ENCODE data around the gene GHRHR. TPM values are rescaled to one million over a fixed set of nuclear protein-coding genes. Genes with fewer than 3 reads are reported as not detected.

The GHRHR gene
- total RNA-seq, 2 donors from 2014 or later, result 1.2 TPM; not detected in 1

DNA sequence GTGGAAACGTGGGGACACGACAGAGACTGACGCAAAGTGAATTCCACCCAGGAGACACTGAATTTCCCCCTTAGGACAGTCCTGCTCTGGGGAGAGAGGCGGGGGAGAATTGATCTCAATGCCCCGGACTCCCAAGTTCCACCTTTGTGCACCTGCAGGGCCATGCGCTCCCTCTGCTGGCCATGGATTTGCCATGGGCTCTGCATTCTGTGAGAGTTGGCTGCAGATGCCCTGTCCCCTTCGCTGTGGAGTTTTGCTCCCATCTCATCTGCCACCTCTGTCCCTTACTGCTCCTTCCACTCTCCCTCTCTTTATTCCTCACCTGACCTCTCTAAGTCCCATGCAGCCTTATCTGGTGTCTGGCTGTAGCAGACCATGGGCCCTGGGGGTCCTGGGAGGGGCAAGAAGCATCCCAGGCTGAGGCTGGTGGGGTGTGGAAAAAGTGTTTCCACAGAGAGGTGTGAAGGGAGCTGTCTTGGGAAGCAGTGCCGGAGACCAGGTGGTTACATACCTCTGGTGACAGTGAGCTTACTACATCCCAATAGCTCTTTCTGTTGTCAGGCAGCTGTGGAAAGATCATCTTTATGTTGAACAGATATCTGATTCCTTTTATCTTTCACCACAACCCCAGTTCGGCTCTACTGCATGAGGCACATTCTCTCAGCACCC, 14.3 kb downstream of the GHRHR start:
- intact Hi-C loops (cut with DNase I), result loop anchor here in 1 of 2 donors (10.0 kb wide), 1 partner anchor 173 kb away; no protein-coding TSS in a partner anchor
- DNase-seq (ENCODE audit: low spot score), result no peak

DNA sequence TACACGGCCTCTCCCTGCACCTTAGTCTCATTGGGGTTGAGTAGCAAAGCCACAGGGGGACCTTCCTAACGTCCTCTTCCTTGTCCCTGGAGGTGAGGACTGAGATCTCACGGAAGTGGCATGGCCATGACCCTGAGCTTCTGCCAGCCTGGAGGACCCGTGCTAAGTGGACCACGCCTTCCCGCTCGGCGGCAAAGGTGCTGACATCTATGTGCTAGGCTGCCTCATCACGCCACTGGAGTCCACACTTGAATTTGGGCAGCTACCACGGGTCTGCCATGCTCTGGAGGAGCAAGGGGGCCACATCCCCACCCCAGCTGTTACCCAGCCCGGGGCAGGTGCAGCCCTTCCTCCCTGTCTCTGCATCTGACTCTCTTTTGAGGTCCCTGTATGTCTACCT, 15.3 kb downstream of the GHRHR start:
- intact Hi-C loops (cut with DNase I), result loop anchor here in 1 of 2 donors (10.0 kb wide), 1 partner anchor 174 kb away; no protein-coding TSS in a partner anchor
- DNase-seq (ENCODE audit: low spot score), result no peak

GRCh38 chr7:30980194-30980593, 16.4 kb downstream of the GHRHR start:
- intact Hi-C loops (cut with DNase I), result loop anchor here in 1 of 2 donors (5.0 kb wide), 1 partner anchor 142 kb away; no protein-coding TSS in a partner anchor

DNA sequence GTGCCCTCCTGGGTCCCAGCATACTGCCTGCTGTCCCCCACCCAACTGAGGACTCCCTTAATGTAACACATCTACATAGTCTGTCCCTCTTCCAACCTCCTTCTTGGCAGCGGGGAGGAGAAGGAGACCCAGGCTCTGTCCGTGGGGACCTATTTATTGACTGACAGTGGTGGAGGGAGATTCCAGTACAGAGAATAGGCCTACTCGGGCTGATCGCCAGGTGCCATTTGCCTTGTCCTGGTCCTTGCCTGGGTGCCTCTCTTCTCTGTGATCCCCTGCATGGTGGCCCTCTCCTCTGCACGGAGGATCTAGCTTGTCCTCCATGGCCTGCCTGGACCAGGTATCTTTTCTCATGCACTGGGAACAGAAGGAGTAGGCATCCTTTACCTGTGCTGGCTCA, 17.0 kb downstream of the GHRHR start:
- no peak for DNase-seq (ENCODE audit: low spot score)
- intact Hi-C loops (cut with DNase I), result loop anchor here in 1 of 2 donors (5.0 kb wide), 1 partner anchor 142 kb away; no protein-coding TSS in a partner anchor

More at GRCh38 chr7:30980194-30980593, 16.4 kb downstream of the GHRHR start:
- no peak for DNase-seq (ENCODE audit: low spot score)

GRCh38 chr7:30983042-30983913, 19.5 kb downstream of the GHRHR start:
- peak; percentile 95 for DNase-seq (ENCODE audit: low spot score)
- intact Hi-C loops (cut with DNase I), result loop anchor here in 1 of 2 donors (5.0 kb wide), 1 partner anchor 139 kb away; no protein-coding TSS in a partner anchor

- intact Hi-C loops (cut with DNase I), result loop anchor here in 1 of 2 donors (5.0 kb wide), 1 partner anchor 138 kb away; no protein-coding TSS in a partner anchor
- DNase-seq (ENCODE audit: low spot score), result no peak
Measured at GRCh38 chr7:30983914-30984247, 20.1 kb downstream of the GHRHR start.

- no peak for DNase-seq (ENCODE audit: low spot score)
- intact Hi-C loops (cut with DNase I), result loop anchor here (5.0 kb wide), 1 partner anchor 138 kb away; no protein-coding TSS in a partner anchor
Measured at GRCh38 chr7:30984359-30985107, 20.8 kb downstream of the GHRHR start.

DNA sequence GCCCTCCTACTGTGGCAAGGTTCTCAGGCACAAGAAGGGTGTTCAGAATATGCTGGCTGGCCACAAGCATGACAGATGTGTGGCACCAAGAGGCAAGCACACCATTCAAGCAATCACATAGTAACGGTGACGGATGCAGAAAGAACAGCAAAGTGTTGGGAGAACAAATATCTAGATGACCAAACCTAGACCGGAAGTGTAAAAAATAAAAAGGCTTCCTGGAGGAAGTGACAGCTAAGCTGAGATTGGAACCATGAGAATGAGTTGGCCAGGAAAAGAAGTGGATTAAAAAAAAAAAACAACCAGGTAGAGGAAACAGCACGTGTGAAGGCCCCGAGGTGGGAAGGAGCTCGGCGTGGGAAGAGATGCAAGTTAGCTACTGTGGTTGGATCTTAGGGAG, 22.0 kb downstream of the GHRHR start:
- DNase-seq (ENCODE audit: low spot score), result no peak
- intact Hi-C loops (cut with DNase I), result loop anchor here in 1 of 2 donors (5.0 kb wide), 1 partner anchor 137 kb away; no protein-coding TSS in a partner anchor

DNA sequence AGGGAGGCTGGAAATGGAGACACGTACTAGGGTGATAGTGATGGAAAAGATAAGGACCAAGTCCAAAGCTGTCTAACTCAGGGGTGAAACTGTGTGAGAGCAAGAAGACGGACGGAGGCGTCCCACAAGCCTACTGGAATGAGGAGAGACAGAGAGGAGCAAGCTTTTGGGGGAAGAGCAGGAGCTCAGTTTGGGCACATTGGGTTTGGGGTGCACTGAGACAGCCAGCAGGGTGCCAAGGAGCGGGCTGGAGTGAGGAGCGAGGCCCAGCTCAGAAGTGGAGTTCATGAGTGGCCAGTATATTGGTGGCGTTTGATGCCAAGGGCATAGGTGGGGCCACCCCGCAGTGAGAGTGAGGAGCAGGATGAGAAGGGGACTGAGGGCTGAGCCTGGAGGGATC, 22.6 kb downstream of the GHRHR start:
- no peak for DNase-seq (ENCODE audit: low spot score)
- intact Hi-C loops (cut with DNase I), result loop anchor here in 1 of 2 donors (5.0 kb wide), 1 partner anchor 136 kb away; no protein-coding TSS in a partner anchor

DNA sequence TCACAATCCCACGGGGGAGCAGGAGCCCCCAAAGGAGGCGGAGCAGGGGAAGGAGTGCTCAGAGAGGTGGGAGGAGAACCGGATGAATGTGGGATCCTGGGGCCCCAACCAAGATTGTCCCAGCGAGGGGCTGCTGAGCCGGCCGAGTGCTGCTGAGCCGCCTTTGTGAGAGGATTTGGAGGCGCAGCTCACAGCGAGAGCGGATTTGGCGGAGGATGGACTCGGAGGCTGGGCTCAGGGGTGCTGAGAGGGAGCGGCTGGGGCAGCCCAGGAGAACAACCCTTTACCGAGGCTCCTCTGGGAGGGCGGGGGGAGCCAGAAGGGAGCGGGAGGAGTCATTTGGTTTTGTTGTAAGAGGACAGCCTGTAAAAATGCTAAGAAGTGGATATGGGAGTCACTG, 23.0 kb downstream of the GHRHR start:
- no peak for DNase-seq (ENCODE audit: low spot score)
- intact Hi-C loops (cut with DNase I), result loop anchor here in 1 of 2 donors (5.0 kb wide), 1 partner anchor 136 kb away; no protein-coding TSS in a partner anchor

GRCh38 chr7:30987178-30987577, 23.4 kb downstream of the GHRHR start:
- intact Hi-C loops (cut with DNase I), result loop anchor here in 1 of 2 donors (5.0 kb wide), 1 partner anchor 135 kb away; no protein-coding TSS in a partner anchor
- no peak for DNase-seq (ENCODE audit: low spot score)

- DNase-seq (ENCODE audit: low spot score), result no peak
- intact Hi-C loops (cut with DNase I), result loop anchor here in 1 of 2 donors (5.0 kb wide), 1 partner anchor 134 kb away; no protein-coding TSS in a partner anchor
Measured at GRCh38 chr7:30987936-30988335, 24.2 kb downstream of the GHRHR start.

- intact Hi-C loops (cut with DNase I), result loop anchor here in 1 of 2 donors (5.0 kb wide), 1 partner anchor 134 kb away; no protein-coding TSS in a partner anchor
- DNase-seq (ENCODE audit: low spot score), result no peak
Measured at GRCh38 chr7:30988351-30989005, 24.7 kb downstream of the GHRHR start.

DNA sequence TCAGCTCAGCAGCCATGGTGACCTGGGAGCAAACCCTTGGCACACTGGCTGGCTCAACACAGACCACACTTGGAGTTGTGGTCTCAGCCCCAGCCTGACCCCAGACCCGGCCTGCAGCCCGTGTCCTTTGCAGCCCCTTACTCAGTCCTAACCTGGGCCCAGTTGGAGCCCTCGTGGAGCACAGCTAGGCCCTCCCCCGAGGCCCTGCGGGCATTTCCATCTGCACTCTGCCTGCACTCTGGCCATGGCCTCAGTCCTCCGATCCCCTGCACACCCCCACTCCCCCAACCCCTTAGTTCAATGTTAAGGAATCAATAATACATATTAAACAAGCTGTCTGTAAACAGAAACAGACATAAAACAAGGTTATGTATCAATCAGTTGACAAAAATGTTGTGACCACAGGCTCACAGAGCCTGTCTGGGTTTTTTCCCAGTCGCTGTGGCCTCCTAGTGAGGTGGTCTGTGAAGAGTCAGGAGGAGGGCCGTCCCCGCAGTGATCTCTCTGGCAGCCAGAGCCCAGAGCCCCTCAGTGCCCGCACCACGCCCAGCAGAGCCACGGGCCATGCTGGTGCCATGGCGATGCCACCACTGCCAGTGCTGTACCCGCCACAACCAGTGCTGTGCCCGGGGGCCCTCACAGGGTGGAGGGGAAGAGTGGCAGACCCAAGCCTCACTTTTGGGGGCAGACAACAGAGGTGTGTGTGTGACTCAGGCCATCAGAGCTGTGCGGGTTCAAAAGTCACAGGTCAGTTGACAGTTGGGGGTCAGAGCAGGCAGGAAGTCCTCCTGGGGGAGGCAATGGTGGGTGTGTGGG, 25.5 kb downstream of the GHRHR start:
- DNase-seq (ENCODE audit: low spot score), result no peak

DNA sequence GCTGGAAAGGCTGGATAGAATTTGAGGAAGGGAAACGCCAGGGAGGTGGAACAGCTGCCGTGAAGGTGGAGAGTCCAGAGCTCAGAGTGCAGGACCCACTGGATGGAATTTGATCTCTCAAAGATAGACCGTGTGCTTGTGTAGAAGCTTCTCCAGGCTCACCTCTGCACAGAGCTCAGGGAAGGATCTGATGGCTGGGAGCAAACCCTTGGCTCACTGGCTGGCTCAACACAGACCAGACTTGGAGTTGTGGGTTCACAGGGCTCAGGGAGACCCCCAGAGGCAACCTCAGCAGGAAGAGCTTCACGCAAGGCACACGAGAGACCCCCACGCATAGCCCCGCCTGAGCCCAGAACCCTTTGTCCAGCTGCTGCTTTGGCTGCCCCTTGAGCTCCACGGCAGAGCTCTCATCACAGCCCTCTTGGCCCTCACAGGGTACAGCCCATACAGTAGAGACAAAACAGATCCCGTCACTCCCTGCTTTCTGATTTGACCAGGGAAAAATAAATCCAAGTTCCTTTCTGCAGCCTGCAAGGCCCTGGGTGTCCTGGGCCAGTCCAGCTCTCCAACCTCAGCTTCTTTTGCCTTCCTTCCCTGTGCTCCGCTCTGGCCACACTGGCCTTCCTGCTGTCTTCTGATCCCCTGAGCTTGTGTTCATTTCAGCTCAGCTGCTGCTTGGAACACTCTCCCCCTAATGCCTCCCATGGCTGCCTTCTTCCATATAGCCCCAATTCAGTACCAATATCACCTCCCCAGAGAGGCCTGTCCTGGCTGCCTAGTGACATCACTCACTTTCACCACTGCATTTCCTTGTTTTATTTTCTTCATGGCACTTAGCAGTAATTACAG, 26.3 kb downstream of the GHRHR start:
- intact Hi-C loops (cut with DNase I), result loop anchor here in 1 of 2 donors (5.0 kb wide), 1 partner anchor 132 kb away; no protein-coding TSS in a partner anchor
- DNase-seq (ENCODE audit: low spot score), result no peak

More for the DNA sequence above, 25.5 kb downstream of the GHRHR start:
- intact Hi-C loops (cut with DNase I), result loop anchor here in 1 of 2 donors (5.0 kb wide), 1 partner anchor 133 kb away; no protein-coding TSS in a partner anchor

GRCh38 chr7:30990673-30991170, 27.0 kb downstream of the GHRHR start:
- intact Hi-C loops (cut with DNase I), result no loop called here
- no peak for DNase-seq (ENCODE audit: low spot score)
